ENCODE data around the gene RNF26. TPM values are rescaled to one million over a fixed set of nuclear protein-coding genes. Genes with fewer than 3 reads are reported as not detected.

Gene RNF26
- total and polyA plus RNA-seq, 12 donors, result 5.2 to 28.0 (median 12.7) TPM

- 82 to 89% (median 85%) methylated on average over 15 to 16 of the region's 16 CpGs for WGBS, 4 donors
- intact Hi-C loops (cut with DNase I), result no loop called here
- H3K4me1 ChIP-seq (replicated peaks in 1 of 2), result peaks cover 3 to 7% of the 10 kb centered on the region in 2 donors
- no peak overlapping the region for H3K27ac ChIP-seq
- H3K9me3 ChIP-seq (replicated peaks in 1 of 3), result no peaks in the 10 kb centered on the region
- no peak for DNase-seq
- H3K27me3 ChIP-seq, result no peaks in the 10 kb centered on the region
- H3K4me3 ChIP-seq, result no peak overlapping the region
- H3K36me3 ChIP-seq (replicated peaks in 1 of 2), result no peaks in the 10 kb centered on the region
- TF ChIP-seq POLR2A (IDR thresholded peaks at IDR 0.05) (no peak), CTCF (IDR thresholded peaks at IDR 0.05) (no peak)
Measured at GRCh38 chr11:119347940-119348605, 13.7 kb downstream of the RNF26 start.

GRCh38 chr11:119350302-119350701, 16.0 kb downstream of the RNF26 start:
- intact Hi-C loops (cut with DNase I), result loop anchor here in 1 of 2 donors (10.0 kb wide), 1 partner anchor 124 kb away; no protein-coding TSS in a partner anchor
- H3K36me3 ChIP-seq (replicated peaks in 1 of 2), result no peaks in the 10 kb centered on the region
- DNase-seq, result no peak
- H3K4me1 ChIP-seq (replicated peaks in 1 of 2), result peaks cover 3 to 7% of the 10 kb centered on the region in 2 donors
- no peaks in the 10 kb centered on the region for H3K9me3 ChIP-seq (replicated peaks in 1 of 3)
- no peak overlapping the region for H3K27ac ChIP-seq
- no peak overlapping the region for H3K4me3 ChIP-seq
- TF ChIP-seq CTCF (IDR thresholded peaks at IDR 0.05) (no peak), POLR2A (IDR thresholded peaks at IDR 0.05) (no peak)
- H3K27me3 ChIP-seq, result no peaks in the 10 kb centered on the region
- WGBS, 4 donors, result 75 to 90% (median 82%) methylated on average over 2 to 6 of the region's 6 CpGs

- intact Hi-C loops (cut with DNase I), result loop anchor here in 1 of 2 donors (10.0 kb wide), 1 partner anchor 124 kb away; no protein-coding TSS in a partner anchor
- H3K9me3 ChIP-seq (replicated peaks in 1 of 3), result no peaks in the 10 kb centered on the region
- DNase-seq, result no peak
- 44 to 94% (median 49%) methylated on average over 1 to 2 of the region's 2 CpGs for WGBS, 4 donors
- TF ChIP-seq CTCF (IDR thresholded peaks at IDR 0.05), result no peak
- no peak for TF ChIP-seq POLR2A (IDR thresholded peaks at IDR 0.05)
- no peaks in the 10 kb centered on the region for H3K27me3 ChIP-seq
- H3K36me3 ChIP-seq (replicated peaks in 1 of 2), result no peaks in the 10 kb centered on the region
- H3K27ac ChIP-seq, result no peak overlapping the region
- no peak overlapping the region for H3K4me3 ChIP-seq
- peaks cover 3 to 7% of the 10 kb centered on the region in 2 donors for H3K4me1 ChIP-seq (replicated peaks in 1 of 2)
Measured at GRCh38 chr11:119351232-119351631, 16.9 kb downstream of the RNF26 start.

GRCh38 chr11:119352857-119353260, 18.5 kb downstream of the RNF26 start:
- DNase-seq, result peak in 6 of 7 donors; percentile 71 to 86 (median 77)
- Histone ChIP-seq H3K27ac (no peak overlapping the region), H3K36me3 (replicated peaks in 1 of 2) (peaks cover 0 to 2% of the 10 kb centered on the region in 2 donors), H3K27me3 (no peaks in the 10 kb centered on the region), H3K4me1 (replicated peaks in 1 of 2) (no peaks in the 10 kb centered on the region), H3K4me3 (no peak overlapping the region), H3K9me3 (replicated peaks in 1 of 3) (no peaks in the 10 kb centered on the region)
- WGBS, 4 donors, result 25 to 42% (median 31%) methylated on average over 4 of the region's 4 CpGs
- intact Hi-C loops (cut with DNase I), result loop anchor here in 1 of 2 donors (10.0 kb wide), 1 partner anchor 122 kb away; no protein-coding TSS in a partner anchor
- no peak for TF ChIP-seq CTCF (IDR thresholded peaks at IDR 0.05)
- TF ChIP-seq POLR2A (IDR thresholded peaks at IDR 0.05), result no peak
